H9 (cell line): ENCODE measurements around the gene DHRS13. TPM values are rescaled to one million over a fixed set of nuclear protein-coding genes. Genes with fewer than 3 reads are reported as not detected.

Experiments
- DNase-seq: peaks from one replicate; pipeline ENCODE4 v3.0.0-alpha.2; 2017
- H2AFZ ChIP-seq: one replicate; pipeline ENCODE4 v1.6.1; 2013; ENCODE audit warnings: mild to moderate bottlenecking, low read length, control low read depth, moderate library complexity
- H2AK5ac ChIP-seq: 2 replicates; pipeline ENCODE4 v1.6.1; 2013; ENCODE audit warnings: low read length, control low read depth, mixed read lengths; ENCODE audit not compliant: insufficient read length
- H2BK120ac ChIP-seq: one replicate; pipeline ENCODE4 v1.6.1; 2013; ENCODE audit warnings: low read depth, mild to moderate bottlenecking, low read length, control low read depth, inconsistent platforms; ENCODE audit not compliant: poor library complexity, severe bottlenecking
- H2BK12ac ChIP-seq: 2 replicates; pipeline ENCODE4 v1.6.1; 2013; ENCODE audit warnings: low read length, control low read depth, mixed read lengths, low read depth; ENCODE audit not compliant: insufficient read length
- H2BK15ac ChIP-seq: 2 replicates; pipeline ENCODE4 v1.6.1; 2013; ENCODE audit warnings: low read depth, low read length, control low read depth
- H2BK20ac ChIP-seq: one replicate; pipeline ENCODE4 v1.6.1; 2013; ENCODE audit warnings: low read depth, mild to moderate bottlenecking, low read length, control low read depth, inconsistent platforms; ENCODE audit not compliant: poor library complexity, severe bottlenecking
- H2BK5ac ChIP-seq: 2 replicates; pipeline ENCODE4 v1.6.1; 2013; ENCODE audit warnings: low read length, control low read depth, mixed read lengths; ENCODE audit not compliant: insufficient read length
- H3K14ac ChIP-seq: 2 replicates; pipeline ENCODE4 v1.6.1; 2013; ENCODE audit warnings: low read length, control low read depth; ENCODE audit not compliant: insufficient read depth
- H3K18ac ChIP-seq: 2 replicates; pipeline ENCODE4 v1.6.1; 2013; ENCODE audit warnings: low read depth, mild to moderate bottlenecking, mixed read lengths, low read length, control low read depth; ENCODE audit not compliant: insufficient read length
- H3K23ac ChIP-seq: 2 replicates; pipeline ENCODE4 v1.6.1; 2013; ENCODE audit warnings: low read length, control low read depth, mixed read lengths, low read depth; ENCODE audit not compliant: insufficient read length
- H3K23me2 ChIP-seq: 2 replicates; pipeline ENCODE4 v1.6.1; 2013; ENCODE audit warnings: low read depth, mild to moderate bottlenecking, mixed read lengths, low read length, control low read depth; ENCODE audit not compliant: insufficient read length, poor library complexity, severe bottlenecking
- H3K27ac ChIP-seq: 2 replicates; pipeline ENCODE4 v1.5.1; 2013; ENCODE audit warnings: low read length, control low read depth, mixed read lengths, low read depth; ENCODE audit not compliant: insufficient read length
- H3K27me3 ChIP-seq: 2 replicates; pipeline ENCODE4 v1.6.1; 2013; ENCODE audit warnings: low read length, control low read depth, inconsistent platforms; ENCODE audit not compliant: insufficient read depth
- H3K4ac ChIP-seq: 2 replicates; pipeline ENCODE4 v1.6.1; 2013; ENCODE audit warnings: low read depth, mild to moderate bottlenecking, control low read depth, inconsistent platforms, low read length, moderate library complexity
- H3K4me1 ChIP-seq: 2 replicates; pipeline ENCODE4 v1.6.1; 2013; ENCODE audit warnings: low read length, control low read depth, inconsistent platforms; ENCODE audit not compliant: insufficient read depth
- H3K4me2 ChIP-seq: 2 replicates; pipeline ENCODE4 v1.6.1; 2013; ENCODE audit warnings: low read length, control low read depth, mixed read lengths; ENCODE audit not compliant: insufficient read length, insufficient read depth
- H3K56ac ChIP-seq: 2 replicates; pipeline ENCODE4 v1.6.1; 2013; ENCODE audit warnings: low read depth, mild to moderate bottlenecking, mixed read lengths, low read length, control low read depth; ENCODE audit not compliant: insufficient read length
- H3K79me1 ChIP-seq: 2 replicates; pipeline ENCODE4 v1.6.1; 2013; ENCODE audit warnings: low read depth, mild to moderate bottlenecking, moderate library complexity, low read length, control low read depth, inconsistent platforms; ENCODE audit not compliant: insufficient read depth, poor library complexity, severe bottlenecking
- H3K79me2 ChIP-seq: 2 replicates; pipeline ENCODE4 v1.6.1; 2013; ENCODE audit warnings: low read length, control low read depth, inconsistent platforms; ENCODE audit not compliant: insufficient read depth
- H3K9ac ChIP-seq: 2 replicates; pipeline ENCODE4 v1.6.1; 2013; ENCODE audit warnings: low read length, control low read depth, mixed read lengths; ENCODE audit not compliant: insufficient read length; ENCODE audit errors: extremely low read depth
- H3K9me3 ChIP-seq: one replicate; pipeline ENCODE4 v1.6.1; 2013; ENCODE audit warnings: low read depth, low read length, inconsistent platforms; ENCODE audit not compliant: control insufficient read depth
- H3T11ph ChIP-seq: one replicate; pipeline ENCODE4 v1.6.1; 2013; ENCODE audit warnings: mild to moderate bottlenecking, low read length, control low read depth, inconsistent platforms
- H4K20me1 ChIP-seq: one replicate; pipeline ENCODE4 v1.6.1; 2013; ENCODE audit not compliant: control insufficient read depth, insufficient read length, insufficient read depth
- H4K5ac ChIP-seq: 2 replicates; pipeline ENCODE4 v1.6.1; 2013; ENCODE audit warnings: low read depth, mild to moderate bottlenecking, mixed read lengths, low read length, control low read depth; ENCODE audit not compliant: insufficient read length
- H4K8ac ChIP-seq: replicated peaks from 2 replicates; pipeline ENCODE4 v1.6.1; 2013; ENCODE audit warnings: low read length, control low read depth, mixed read lengths, low read depth; ENCODE audit not compliant: insufficient read length
- H4K91ac ChIP-seq: 2 replicates; pipeline ENCODE4 v1.6.1; 2013; ENCODE audit warnings: low read depth, mild to moderate bottlenecking, moderate library complexity, mixed read lengths, low read length, control low read depth; ENCODE audit not compliant: insufficient read length
- H3K27ac Mint-ChIP-seq, 3 experiments: 2 replicates in 2 of 3; 3 replicates in 1 of 3; pipeline ENCODE4 v1.8.0; 2020 to 2021; ENCODE audit warnings: mixed read lengths in 3 of 3, mild to moderate bottlenecking in 1 of 3, moderate library complexity in 1 of 3
- H3K27me3 Mint-ChIP-seq: 2 replicates; pipeline ENCODE4 v1.8.0; 2021; ENCODE audit warnings: low read depth, mild to moderate bottlenecking, moderate library complexity, mixed read lengths
- H3K36me3 Mint-ChIP-seq, 3 experiments: 2 replicates in 2 of 3; 3 replicates in 1 of 3; pipeline ENCODE4 v1.8.0; 2020 to 2021; ENCODE audit warnings: low read depth in 3 of 3, mixed read lengths in 3 of 3; ENCODE audit not compliant: insufficient read depth in 1 of 3
- H3K4me1 Mint-ChIP-seq, 2 experiments: 2 replicates each; pipeline ENCODE4 v1.8.0; 2020; ENCODE audit warnings: mixed read lengths in 2 of 2
- H3K4me3 Mint-ChIP-seq, 2 experiments: 2 replicates in 1 of 2; 3 replicates in 1 of 2; pipeline ENCODE4 v1.8.0; 2020 to 2021; ENCODE audit warnings: mild to moderate bottlenecking in 2 of 2, mixed read lengths in 2 of 2, moderate library complexity in 1 of 2
- H3K9me3 Mint-ChIP-seq, 2 experiments: 2 replicates in 1 of 2; 3 replicates in 1 of 2; pipeline ENCODE4 v1.8.0; 2020; ENCODE audit warnings: mild to moderate bottlenecking in 2 of 2, mixed read lengths in 2 of 2, moderate library complexity in 1 of 2
- CTCF ChIP-seq: fragments of 200-600 bp; sonication (generic); conservative IDR thresholded peaks from 3 replicates; pipeline ENCODE4 v1.8.0; 2021; ENCODE audit warnings: antibody characterized with exemption, mild to moderate bottlenecking
- total RNA-seq: library from RNA; stranded (reverse); gene quantifications from 2 replicates; pipeline ENCODE4 v1.2.1, GENCODE V29; 2021

DHRS13 gene
- total RNA-seq, 1 experiment from 2014 or later, result 29.6 TPM

- Histone ChIP-seq H4K20me1 (no peaks in the 10 kb centered on the region), H4K8ac (no peak overlapping the region), H3K56ac (no peak overlapping the region), H3K9me3 (no peaks in the 10 kb centered on the region), H3K4ac (no peak overlapping the region), H2BK20ac (no peak overlapping the region), H3T11ph (no peak overlapping the region), H2AFZ (no peak overlapping the region), H2BK5ac (no peak overlapping the region), H3K27me3 (no peaks in the 10 kb centered on the region), H4K91ac (no peak overlapping the region), H3K79me2 (peaks cover 53% of the 10 kb centered on the region; the same call in 1 of the 2 replicates), H3K23me2 (no peaks in the 10 kb centered on the region), H3K14ac (no peak overlapping the region), H4K5ac (no peak overlapping the region), H2BK15ac (no peak overlapping the region), H2AK5ac (no peak overlapping the region), H3K9ac (no peak overlapping the region), H3K27ac (no peak overlapping the region), H3K4me1 (peaks cover 9% of the 10 kb centered on the region; the same call in 1 of the 2 replicates), H3K18ac (no peak overlapping the region), H2BK120ac (no peak overlapping the region), H3K4me2 (no peak overlapping the region), H3K79me1 (peaks cover 15% of the 10 kb centered on the region), H2BK12ac (no peak overlapping the region), H3K23ac (no peak overlapping the region)
- Mint-ChIP-seq H3K4me3 (no peak overlapping the region), H3K36me3 (peaks cover 7 to 30% (median 28%) of the 10 kb centered on the region in 3 experiments; a peak in 6 of 7 replicates), H3K27me3 (no peaks in the 10 kb centered on the region), H3K27ac (peak overlapping the region in 1 of 3 experiments; percentile 35; a peak in 2 of 7 replicates), H3K9me3 (no peaks in the 10 kb centered on the region), H3K4me1 (peaks cover 46 to 48% of the 10 kb centered on the region in 2 experiments)
- TF ChIP-seq CTCF, result no peak
- DNase-seq, result no peak
These were observed 35.7 kb upstream of the DHRS13 start for GRCh38 chr17:28938552-28938951.
